HG03575 (cell line): ENCODE results near the gene SDC1.

Experiments
- ATAC-seq: cut with Tn5 transposase; IDR thresholded peaks from one replicate; pipeline ENCODE4 v1.9.1; 2021; ENCODE audit not compliant: unreplicated experiment, insufficient number of reproducible peaks, low FRiP score; ENCODE audit errors: extremely low read depth

Gene SDC1

GRCh38 chr2:20189299-20189931, 35.5 kb downstream of the SDC1 start:
- no peak for ATAC-seq

- ATAC-seq: no peak
Measured at GRCh38 chr2:20188851-20189250, 36.1 kb downstream of the SDC1 start.

GRCh38 chr2:20188201-20188600, 36.7 kb downstream of the SDC1 start:
- no peak for ATAC-seq

GRCh38 chr2:20187331-20187730, 37.6 kb downstream of the SDC1 start:
- no peak for ATAC-seq

GRCh38 chr2:20186855-20187187, 38.1 kb downstream of the SDC1 start:
- no peak for ATAC-seq

GRCh38 chr2:20186078-20186854, 38.7 kb downstream of the SDC1 start:
- ATAC-seq: no peak

- no peak for ATAC-seq
Measured at GRCh38 chr2:20185176-20186022, 39.5 kb downstream of the SDC1 start.

GRCh38 chr2:20184067-20184938, 40.6 kb downstream of the SDC1 start:
- ATAC-seq: no peak

- ATAC-seq: no peak
Measured at GRCh38 chr2:20183373-20183772, 41.6 kb downstream of the SDC1 start.

- no peak for ATAC-seq
Measured at GRCh38 chr2:20182241-20182931, 42.5 kb downstream of the SDC1 start.

- no peak for ATAC-seq
Measured at GRCh38 chr2:20181761-20182160, 43.2 kb downstream of the SDC1 start.

- ATAC-seq: no peak
Measured at GRCh38 chr2:20180676-20181648, 44.0 kb downstream of the SDC1 start.

- no peak for ATAC-seq
Measured at GRCh38 chr2:20179755-20180594, 45.0 kb downstream of the SDC1 start.

- ATAC-seq: no peak
Measured at GRCh38 chr2:20179466-20179754, 45.5 kb downstream of the SDC1 start.

GRCh38 chr2:20178666-20179465, 46.1 kb downstream of the SDC1 start:
- ATAC-seq: no peak

- ATAC-seq: no peak
Measured at GRCh38 chr2:20178249-20178607, 46.7 kb downstream of the SDC1 start.
